NB4 (cell line): ENCODE measurements around the gene UBE2L3.

Experiments used
- MYC ChIP-seq: IDR thresholded peaks from 2 replicates; pipeline ENCODE4 v1.6.1; 2011; ENCODE audit warnings: low read depth, low read length
- POLR2A ChIP-seq: IDR thresholded peaks from 2 replicates; pipeline ENCODE4 v1.6.1; 2011; ENCODE audit warnings: mild to moderate bottlenecking; ENCODE audit not compliant: insufficient read length; ENCODE audit errors: extremely low read depth
- TF ChIP-seq, protein P1 (sequence below): IDR thresholded peaks from one replicate; pipeline ENCODE4 v1.5.1; 2012; ENCODE audit warnings: low read depth, low read length
- TF ChIP-seq, protein P2 (sequence below): IDR thresholded peaks from 2 replicates; pipeline ENCODE4 v1.6.1; 2011; ENCODE audit warnings: low read depth, low read length

DNA sequence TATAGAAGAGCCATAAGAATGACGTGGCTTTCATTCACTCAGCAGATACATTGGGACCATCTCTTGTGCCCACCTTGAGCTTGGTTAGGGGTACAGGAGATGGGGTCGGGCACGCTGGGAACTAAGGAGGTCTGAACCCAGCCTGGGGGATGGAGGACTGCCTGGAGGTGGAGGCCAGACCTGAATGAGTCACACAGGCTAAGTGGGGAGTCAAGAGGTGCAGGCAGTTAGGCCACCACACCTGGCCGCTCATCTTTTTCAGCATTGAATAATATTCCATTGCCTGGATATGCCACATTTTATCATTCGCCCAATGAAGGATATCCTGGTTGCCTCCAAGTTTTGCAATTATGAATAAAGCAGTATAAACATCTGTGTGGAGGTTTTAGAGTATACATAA, 94.5 kb downstream of the UBE2L3 start:
- TF ChIP-seq, protein P1, sequence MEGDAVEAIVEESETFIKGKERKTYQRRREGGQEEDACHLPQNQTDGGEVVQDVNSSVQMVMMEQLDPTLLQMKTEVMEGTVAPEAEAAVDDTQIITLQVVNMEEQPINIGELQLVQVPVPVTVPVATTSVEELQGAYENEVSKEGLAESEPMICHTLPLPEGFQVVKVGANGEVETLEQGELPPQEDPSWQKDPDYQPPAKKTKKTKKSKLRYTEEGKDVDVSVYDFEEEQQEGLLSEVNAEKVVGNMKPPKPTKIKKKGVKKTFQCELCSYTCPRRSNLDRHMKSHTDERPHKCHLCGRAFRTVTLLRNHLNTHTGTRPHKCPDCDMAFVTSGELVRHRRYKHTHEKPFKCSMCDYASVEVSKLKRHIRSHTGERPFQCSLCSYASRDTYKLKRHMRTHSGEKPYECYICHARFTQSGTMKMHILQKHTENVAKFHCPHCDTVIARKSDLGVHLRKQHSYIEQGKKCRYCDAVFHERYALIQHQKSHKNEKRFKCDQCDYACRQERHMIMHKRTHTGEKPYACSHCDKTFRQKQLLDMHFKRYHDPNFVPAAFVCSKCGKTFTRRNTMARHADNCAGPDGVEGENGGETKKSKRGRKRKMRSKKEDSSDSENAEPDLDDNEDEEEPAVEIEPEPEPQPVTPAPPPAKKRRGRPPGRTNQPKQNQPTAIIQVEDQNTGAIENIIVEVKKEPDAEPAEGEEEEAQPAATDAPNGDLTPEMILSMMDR, result no peak
- TF ChIP-seq, protein P2, sequence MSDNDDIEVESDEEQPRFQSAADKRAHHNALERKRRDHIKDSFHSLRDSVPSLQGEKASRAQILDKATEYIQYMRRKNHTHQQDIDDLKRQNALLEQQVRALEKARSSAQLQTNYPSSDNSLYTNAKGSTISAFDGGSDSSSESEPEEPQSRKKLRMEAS, result no peak
- TF ChIP-seq POLR2A (no peak), MYC (no peak)
